ENCODE data around the gene MZT1. TPM values are rescaled to one million over a fixed set of nuclear protein-coding genes. Genes with fewer than 3 reads are reported as not detected.
A peak's percentile ranks its signal among the peaks of the same experiment; 100 is the strongest.

Gene MZT1, protein sequence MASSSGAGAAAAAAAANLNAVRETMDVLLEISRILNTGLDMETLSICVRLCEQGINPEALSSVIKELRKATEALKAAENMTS
- total RNA-seq (ENCODE audit: unreplicated experiment), result 11.4 TPM
- long read RNA-seq, transcript MZT1-201 (3 exons, 2,299 nt), result major isoform, 23 of 25 reads
- long read RNA-seq, partial matches to known transcripts, result 1 of 25 reads
- long read RNA-seq, other reads (novel, unspliced or antisense), result 1 of 25 reads

DNA sequence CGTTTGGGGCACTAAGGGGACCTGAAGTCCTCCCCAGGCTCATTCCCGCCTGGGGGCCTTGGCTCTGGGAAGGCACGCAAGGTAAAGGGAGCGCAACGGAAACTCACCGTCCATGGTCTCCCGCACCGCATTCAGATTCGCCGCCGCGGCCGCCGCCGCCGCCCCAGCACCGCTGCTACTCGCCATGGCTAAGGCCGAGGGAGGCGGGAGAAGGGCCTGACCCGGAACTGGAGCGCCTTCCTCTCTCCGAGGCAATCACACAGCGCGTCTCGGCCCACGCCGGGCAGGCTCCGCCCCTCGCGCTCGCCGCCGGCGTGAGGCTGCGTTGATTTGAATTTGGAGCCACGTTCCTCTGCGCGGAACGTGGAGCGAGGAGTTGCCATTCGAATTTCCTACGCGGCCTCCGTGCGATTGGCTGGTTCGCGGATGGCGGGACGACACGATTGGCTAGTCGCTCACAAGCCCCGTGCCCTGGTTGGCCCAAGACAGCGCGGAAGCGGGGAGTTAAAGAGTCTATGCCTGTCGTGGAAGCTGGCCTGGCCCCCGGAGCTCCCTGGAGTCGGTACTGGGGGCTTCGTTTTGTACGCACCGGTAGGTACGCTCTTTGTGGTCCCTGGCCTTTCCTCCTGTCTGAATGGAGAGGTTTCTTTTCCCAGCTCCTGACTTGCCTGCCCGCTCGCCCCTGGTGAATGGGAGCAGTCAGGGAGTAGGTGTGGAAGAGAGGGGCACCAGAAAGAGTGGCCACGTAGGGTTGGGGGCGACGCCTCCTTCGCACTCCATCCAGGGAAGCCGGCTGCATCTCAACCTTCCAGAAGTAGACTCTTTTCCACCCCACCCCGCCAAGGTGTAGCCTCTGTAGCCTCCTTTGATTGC is at the start of gene MZT1, which contains the start of gene BORA:
TSS of gene MZT1 (minus strand) at position 213 of the 873 bp plus-strand sequence. CDS start at position 186, 27 bp downstream.
TSS of gene BORA (plus strand) at position 507 of the 873 bp plus-strand sequence. CDS start 1,018 bp downstream, outside the sequence.
- peaks cover 18% of the 10 kb centered on the region for H3K4me1 Mint-ChIP-seq (ENCODE audit: unreplicated experiment)
- H3K36me3 Mint-ChIP-seq (ENCODE audit: low read depth, unreplicated experiment), result peaks cover 7% of the 10 kb centered on the region
- DNase-seq (ENCODE audit: low spot score), result peak; percentile 92
- peaks cover 9% of the 10 kb centered on the region for H3K27me3 Mint-ChIP-seq (ENCODE audit: unreplicated experiment)
- peak within 1 kb of the TSS; percentile 67 for H3K27ac Mint-ChIP-seq (ENCODE audit: unreplicated experiment)
- H3K9me3 Mint-ChIP-seq (ENCODE audit: unreplicated experiment), result no peaks in the 10 kb centered on the region
- H3K4me3 Mint-ChIP-seq (ENCODE audit: unreplicated experiment), result peak within 1 kb of the TSS; percentile 97
- TF ChIP-seq, protein P1, sequence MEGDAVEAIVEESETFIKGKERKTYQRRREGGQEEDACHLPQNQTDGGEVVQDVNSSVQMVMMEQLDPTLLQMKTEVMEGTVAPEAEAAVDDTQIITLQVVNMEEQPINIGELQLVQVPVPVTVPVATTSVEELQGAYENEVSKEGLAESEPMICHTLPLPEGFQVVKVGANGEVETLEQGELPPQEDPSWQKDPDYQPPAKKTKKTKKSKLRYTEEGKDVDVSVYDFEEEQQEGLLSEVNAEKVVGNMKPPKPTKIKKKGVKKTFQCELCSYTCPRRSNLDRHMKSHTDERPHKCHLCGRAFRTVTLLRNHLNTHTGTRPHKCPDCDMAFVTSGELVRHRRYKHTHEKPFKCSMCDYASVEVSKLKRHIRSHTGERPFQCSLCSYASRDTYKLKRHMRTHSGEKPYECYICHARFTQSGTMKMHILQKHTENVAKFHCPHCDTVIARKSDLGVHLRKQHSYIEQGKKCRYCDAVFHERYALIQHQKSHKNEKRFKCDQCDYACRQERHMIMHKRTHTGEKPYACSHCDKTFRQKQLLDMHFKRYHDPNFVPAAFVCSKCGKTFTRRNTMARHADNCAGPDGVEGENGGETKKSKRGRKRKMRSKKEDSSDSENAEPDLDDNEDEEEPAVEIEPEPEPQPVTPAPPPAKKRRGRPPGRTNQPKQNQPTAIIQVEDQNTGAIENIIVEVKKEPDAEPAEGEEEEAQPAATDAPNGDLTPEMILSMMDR (IDR thresholded peaks at IDR 0.05; ENCODE audit: unreplicated experiment), result no peak

DNA sequence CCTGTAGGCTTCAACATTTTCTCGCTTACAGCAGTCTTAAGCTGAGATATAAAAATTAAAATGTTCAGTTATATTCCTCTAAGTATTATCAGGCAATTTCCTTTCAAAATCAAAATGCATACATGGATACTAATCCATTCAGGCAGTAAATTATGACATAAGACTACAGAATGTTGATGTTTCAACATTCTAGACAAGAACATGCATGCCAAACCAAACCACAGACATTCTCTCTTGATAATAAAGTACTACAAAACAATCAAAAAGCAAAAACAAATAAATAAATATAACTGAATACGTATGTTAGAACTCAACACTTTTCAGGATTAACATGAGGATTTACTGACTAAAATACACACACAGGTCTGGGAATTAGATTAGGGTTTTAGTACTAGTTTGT is 46.6 kb upstream of the MZT1 start:
- peaks cover 14% of the 10 kb centered on the region for H3K36me3 Mint-ChIP-seq (ENCODE audit: low read depth, unreplicated experiment)
- TF ChIP-seq, protein P1 (IDR thresholded peaks at IDR 0.05; ENCODE audit: unreplicated experiment), result no peak
- no peaks in the 10 kb centered on the region for H3K9me3 Mint-ChIP-seq (ENCODE audit: unreplicated experiment)
- H3K27me3 Mint-ChIP-seq (ENCODE audit: unreplicated experiment), result no peaks in the 10 kb centered on the region
- no peak for DNase-seq (ENCODE audit: low spot score)
- H3K4me3 Mint-ChIP-seq (ENCODE audit: unreplicated experiment), result no peak overlapping the region
- H3K27ac Mint-ChIP-seq (ENCODE audit: unreplicated experiment), result no peak overlapping the region
- H3K4me1 Mint-ChIP-seq (ENCODE audit: unreplicated experiment), result no peaks in the 10 kb centered on the region

DNA sequence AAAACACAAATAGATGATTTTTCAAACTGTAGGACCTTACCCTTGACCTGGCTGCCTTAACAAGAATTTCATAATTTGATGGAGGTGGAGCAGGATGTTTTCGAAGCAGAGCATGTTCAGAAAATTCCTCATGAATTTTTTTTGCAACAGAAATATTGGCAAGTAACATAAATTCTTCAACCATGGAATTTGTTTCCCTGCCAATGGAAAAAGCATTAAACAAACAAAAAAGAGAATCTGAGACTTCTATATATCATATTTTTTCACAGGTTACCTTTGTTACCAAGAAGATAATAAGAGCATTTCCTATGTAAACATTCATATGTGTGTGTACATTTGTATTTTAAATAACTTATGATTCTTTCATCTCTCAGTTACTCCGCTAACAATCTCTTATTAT is 36.0 kb upstream of the MZT1 start:
- Mint-ChIP-seq H3K27me3 (ENCODE audit: unreplicated experiment) (no peaks in the 10 kb centered on the region), H3K36me3 (ENCODE audit: low read depth, unreplicated experiment) (peaks cover 27% of the 10 kb centered on the region), H3K4me1 (ENCODE audit: unreplicated experiment) (no peaks in the 10 kb centered on the region), H3K9me3 (ENCODE audit: unreplicated experiment) (no peaks in the 10 kb centered on the region), H3K4me3 (ENCODE audit: unreplicated experiment) (no peak overlapping the region), H3K27ac (ENCODE audit: unreplicated experiment) (no peak overlapping the region)
- no peak for DNase-seq (ENCODE audit: low spot score)
- TF ChIP-seq, protein P1 (IDR thresholded peaks at IDR 0.05; ENCODE audit: unreplicated experiment), result no peak

DNA sequence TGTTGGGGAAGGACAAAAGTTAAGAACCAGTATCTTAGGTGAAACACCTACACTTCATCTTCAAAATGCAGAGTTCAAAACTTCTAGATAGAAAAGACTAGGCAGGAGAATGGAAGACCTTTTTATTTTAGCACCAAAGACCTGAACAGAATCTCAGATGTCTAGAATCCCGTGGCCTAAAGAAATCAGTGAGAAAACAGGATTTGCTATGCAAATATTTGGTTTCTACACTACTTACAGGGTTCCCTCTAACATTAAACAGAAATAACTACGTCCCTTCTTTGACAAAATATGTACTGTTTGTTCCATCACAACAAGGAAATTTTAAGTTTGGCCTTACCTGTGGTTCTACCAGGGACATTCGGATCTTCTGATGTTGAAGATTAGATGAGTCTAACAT is 32.8 kb upstream of the MZT1 start:
- no peaks in the 10 kb centered on the region for H3K27me3 Mint-ChIP-seq (ENCODE audit: unreplicated experiment)
- H3K36me3 Mint-ChIP-seq (ENCODE audit: low read depth, unreplicated experiment), result peaks cover 31% of the 10 kb centered on the region
- H3K4me3 Mint-ChIP-seq (ENCODE audit: unreplicated experiment), result no peak overlapping the region
- H3K27ac Mint-ChIP-seq (ENCODE audit: unreplicated experiment), result no peak overlapping the region
- DNase-seq (ENCODE audit: low spot score), result no peak
- no peaks in the 10 kb centered on the region for H3K4me1 Mint-ChIP-seq (ENCODE audit: unreplicated experiment)
- no peaks in the 10 kb centered on the region for H3K9me3 Mint-ChIP-seq (ENCODE audit: unreplicated experiment)
- TF ChIP-seq, protein P1 (IDR thresholded peaks at IDR 0.05; ENCODE audit: unreplicated experiment), result no peak
